Measurements from ENCODE around the gene NPAS3. TPM values are rescaled to one million over a fixed set of nuclear protein-coding genes. Genes with fewer than 3 reads are reported as not detected.

The NPAS3 gene
- total RNA-seq, 2 donors from 2014 or later, result 1.1 to 1.8 TPM

DNA sequence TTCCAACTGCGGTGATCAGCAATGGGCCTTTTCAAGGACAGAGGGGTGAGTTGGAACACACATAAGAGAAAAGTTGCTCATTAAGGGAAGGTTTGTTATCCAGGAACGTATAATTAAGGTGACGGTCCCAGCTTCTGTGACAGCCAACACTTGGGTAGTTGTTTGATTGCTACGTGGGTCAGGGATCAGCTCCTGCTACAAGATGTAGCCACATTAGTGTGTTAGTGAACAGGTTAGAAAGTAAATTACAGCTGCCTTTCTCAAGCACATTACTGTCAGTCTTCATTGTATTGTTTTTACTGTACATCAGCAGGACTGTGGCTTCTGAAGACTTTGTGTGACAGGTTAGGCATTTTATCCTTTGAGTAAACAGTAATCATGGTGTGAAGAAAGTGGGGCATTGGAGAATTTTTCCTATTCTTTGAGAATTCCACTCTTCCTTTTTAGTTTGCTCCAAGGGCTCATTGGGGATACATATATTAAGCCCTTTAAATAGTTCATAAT, 781.7 kb downstream of the NPAS3 start:
- Histone ChIP-seq H3K9me3 (no peaks in the 10 kb centered on the region), H3K27ac (no peak overlapping the region), H3K27me3 (replicated peaks; ENCODE audit: insufficient read depth) (no peaks in the 10 kb centered on the region), H3K4me3 (no peak overlapping the region), H3K4me1 (replicated peaks) (no peaks in the 10 kb centered on the region), H3K36me3 (no peaks in the 10 kb centered on the region)
- WGBS, result 69% methylated on average over 4 of the region's 4 CpGs
- DNase-seq (ENCODE audit: low spot score), result no peak
- TF ChIP-seq POLR2A (IDR thresholded peaks at IDR 0.05) (no peak), POLR2AphosphoS5 (IDR thresholded peaks at IDR 0.05) (no peak)
- TF ChIP-seq, protein P1, sequence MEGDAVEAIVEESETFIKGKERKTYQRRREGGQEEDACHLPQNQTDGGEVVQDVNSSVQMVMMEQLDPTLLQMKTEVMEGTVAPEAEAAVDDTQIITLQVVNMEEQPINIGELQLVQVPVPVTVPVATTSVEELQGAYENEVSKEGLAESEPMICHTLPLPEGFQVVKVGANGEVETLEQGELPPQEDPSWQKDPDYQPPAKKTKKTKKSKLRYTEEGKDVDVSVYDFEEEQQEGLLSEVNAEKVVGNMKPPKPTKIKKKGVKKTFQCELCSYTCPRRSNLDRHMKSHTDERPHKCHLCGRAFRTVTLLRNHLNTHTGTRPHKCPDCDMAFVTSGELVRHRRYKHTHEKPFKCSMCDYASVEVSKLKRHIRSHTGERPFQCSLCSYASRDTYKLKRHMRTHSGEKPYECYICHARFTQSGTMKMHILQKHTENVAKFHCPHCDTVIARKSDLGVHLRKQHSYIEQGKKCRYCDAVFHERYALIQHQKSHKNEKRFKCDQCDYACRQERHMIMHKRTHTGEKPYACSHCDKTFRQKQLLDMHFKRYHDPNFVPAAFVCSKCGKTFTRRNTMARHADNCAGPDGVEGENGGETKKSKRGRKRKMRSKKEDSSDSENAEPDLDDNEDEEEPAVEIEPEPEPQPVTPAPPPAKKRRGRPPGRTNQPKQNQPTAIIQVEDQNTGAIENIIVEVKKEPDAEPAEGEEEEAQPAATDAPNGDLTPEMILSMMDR (IDR thresholded peaks at IDR 0.05), result no peak
- intact Hi-C loops (cut with DNase I), result no loop called here

DNA sequence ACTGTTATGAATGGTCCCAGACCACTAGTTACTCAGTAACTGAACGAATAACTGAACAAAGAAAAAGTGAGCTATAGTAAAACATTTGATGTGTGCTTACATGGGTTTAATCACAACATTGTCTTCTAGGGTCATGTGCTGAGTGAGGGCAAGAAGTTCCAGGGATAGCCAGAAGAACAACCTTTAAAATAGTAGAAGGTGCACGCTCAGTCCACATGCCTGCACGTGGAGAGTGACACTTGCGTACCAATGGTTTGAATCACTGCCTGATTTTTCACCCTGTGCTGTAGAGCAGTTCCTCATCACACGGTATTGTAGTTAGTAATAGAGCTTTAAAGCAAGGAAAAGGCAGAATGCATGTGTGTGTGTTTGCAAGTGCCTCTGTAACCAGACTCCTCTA, 788.0 kb downstream of the NPAS3 start:
- H3K4me1 ChIP-seq (replicated peaks), result no peaks in the 10 kb centered on the region
- no peak overlapping the region for H3K27ac ChIP-seq
- intact Hi-C loops (cut with DNase I), result no loop called here
- 72% methylated on average over 5 of the region's 5 CpGs for WGBS
- TF ChIP-seq POLR2AphosphoS5 (IDR thresholded peaks at IDR 0.05), result no peak
- TF ChIP-seq, protein P1 (IDR thresholded peaks at IDR 0.05), result no peak
- no peak for TF ChIP-seq POLR2A (IDR thresholded peaks at IDR 0.05)
- H3K27me3 ChIP-seq (replicated peaks; ENCODE audit: insufficient read depth), result no peaks in the 10 kb centered on the region
- no peak overlapping the region for H3K4me3 ChIP-seq
- H3K9me3 ChIP-seq, result no peaks in the 10 kb centered on the region
- no peak for DNase-seq (ENCODE audit: low spot score)
- no peaks in the 10 kb centered on the region for H3K36me3 ChIP-seq

DNA sequence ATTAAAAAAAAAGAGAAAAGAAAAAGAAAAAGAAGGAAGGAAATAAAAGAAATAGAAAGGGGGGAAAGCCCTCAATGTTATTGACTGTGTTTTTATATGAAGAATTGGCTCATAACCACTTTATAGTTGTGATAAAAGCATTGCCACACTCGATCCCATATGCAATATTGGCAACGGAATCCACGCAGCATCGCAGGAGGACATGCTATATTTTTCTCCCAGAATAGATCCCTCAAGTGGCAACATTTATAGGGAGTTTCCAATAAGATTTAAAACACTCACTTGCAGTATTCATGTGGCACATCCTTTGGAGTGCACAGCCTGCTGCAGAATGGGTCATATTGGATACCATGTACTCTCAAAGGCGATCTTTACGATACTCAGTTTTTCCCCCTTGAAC, 788.9 kb downstream of the NPAS3 start:
- H3K4me3 ChIP-seq, result no peak overlapping the region
- no peaks in the 10 kb centered on the region for H3K9me3 ChIP-seq
- no peak for DNase-seq (ENCODE audit: low spot score)
- no peak overlapping the region for H3K27ac ChIP-seq
- no peak for TF ChIP-seq POLR2AphosphoS5 (IDR thresholded peaks at IDR 0.05)
- TF ChIP-seq, protein P1 (IDR thresholded peaks at IDR 0.05), result no peak
- TF ChIP-seq POLR2A (IDR thresholded peaks at IDR 0.05), result no peak
- no peaks in the 10 kb centered on the region for H3K4me1 ChIP-seq (replicated peaks)
- intact Hi-C loops (cut with DNase I), result no loop called here
- 73% methylated on average over 6 of the region's 6 CpGs for WGBS
- H3K36me3 ChIP-seq, result no peaks in the 10 kb centered on the region
- H3K27me3 ChIP-seq (replicated peaks; ENCODE audit: insufficient read depth), result no peaks in the 10 kb centered on the region

DNA sequence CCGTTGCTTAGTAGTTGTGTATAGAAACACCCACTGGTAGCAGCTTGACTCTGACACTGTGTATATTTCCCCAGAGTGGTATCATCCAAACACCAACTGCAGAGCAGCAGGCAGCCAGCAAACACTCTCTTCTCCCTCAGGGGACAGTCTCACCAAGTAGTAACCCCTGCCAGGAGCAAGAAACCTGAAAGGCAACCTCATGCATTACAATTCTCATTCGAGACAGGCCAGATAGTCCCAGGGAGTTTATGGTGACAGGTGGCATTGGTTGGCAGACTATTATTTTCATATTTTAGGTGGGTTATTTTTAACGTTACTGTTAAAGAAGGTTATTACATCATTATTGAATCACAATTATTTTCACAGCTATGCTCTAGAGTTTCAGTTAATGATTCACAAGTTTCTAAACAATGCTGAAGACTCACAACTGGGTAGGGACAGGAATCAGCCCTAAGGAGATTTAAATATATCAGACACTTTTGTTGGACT, 789.4 kb downstream of the NPAS3 start:
- no peak for DNase-seq (ENCODE audit: low spot score)
- no peaks in the 10 kb centered on the region for H3K9me3 ChIP-seq
- no peaks in the 10 kb centered on the region for H3K36me3 ChIP-seq
- TF ChIP-seq POLR2AphosphoS5 (IDR thresholded peaks at IDR 0.05) (no peak), POLR2A (IDR thresholded peaks at IDR 0.05) (no peak)
- TF ChIP-seq, protein P1 (IDR thresholded peaks at IDR 0.05), result no peak
- intact Hi-C loops (cut with DNase I), result no loop called here
- WGBS, result 44% methylated on average over 3 of the region's 3 CpGs
- no peaks in the 10 kb centered on the region for H3K4me1 ChIP-seq (replicated peaks)
- no peak overlapping the region for H3K4me3 ChIP-seq
- no peaks in the 10 kb centered on the region for H3K27me3 ChIP-seq (replicated peaks; ENCODE audit: insufficient read depth)
- no peak overlapping the region for H3K27ac ChIP-seq

DNA sequence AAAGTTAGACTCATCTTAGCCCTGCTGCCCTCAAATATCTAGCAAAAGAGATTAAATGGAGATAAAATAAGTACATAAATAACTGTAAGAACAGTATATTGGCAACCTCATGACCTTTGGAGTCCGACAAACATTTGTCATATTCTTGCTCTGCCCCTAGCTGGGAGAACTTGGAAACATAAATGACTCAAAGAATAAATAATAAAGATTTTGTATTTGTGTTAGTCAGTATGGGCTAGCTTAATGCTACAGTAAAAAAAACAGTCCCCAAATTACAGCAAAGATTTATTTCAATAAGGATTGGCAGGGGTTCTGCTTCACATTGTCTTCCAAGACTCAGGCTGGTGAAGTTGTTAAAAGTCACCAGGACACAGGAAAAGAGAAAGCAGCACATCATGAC, 791.5 kb downstream of the NPAS3 start:
- H3K36me3 ChIP-seq, result no peaks in the 10 kb centered on the region
- no peak overlapping the region for H3K27ac ChIP-seq
- TF ChIP-seq POLR2AphosphoS5 (IDR thresholded peaks at IDR 0.05), result no peak
- no peak for TF ChIP-seq POLR2A (IDR thresholded peaks at IDR 0.05)
- TF ChIP-seq, protein P1 (IDR thresholded peaks at IDR 0.05), result no peak
- intact Hi-C loops (cut with DNase I), result no loop called here
- WGBS, result 78% methylated on average over 1 of the region's 1 CpG
- no peak for DNase-seq (ENCODE audit: low spot score)
- no peak overlapping the region for H3K4me3 ChIP-seq
- H3K9me3 ChIP-seq, result no peaks in the 10 kb centered on the region
- H3K27me3 ChIP-seq (replicated peaks; ENCODE audit: insufficient read depth), result no peaks in the 10 kb centered on the region
- H3K4me1 ChIP-seq (replicated peaks), result no peaks in the 10 kb centered on the region
